ENCODE results near the gene MAPKAPK3.

- TF ChIP-seq POLR2A (IDR thresholded peaks at IDR 0.05) (no peak), CTCF (IDR thresholded peaks at IDR 0.05) (no peak)
Observed at GRCh38 chr3:50605901-50606326, 11.0 kb upstream of the MAPKAPK3 start.

Measured in body of pancreas (tissue), 4 donors.